GM10266 (cell line): ENCODE measurements around the gene RBMS3.

Source experiments
- DNase-seq: peaks from one replicate; pipeline ENCODE4 v3.0.0; 2012; ENCODE audit errors: extremely low spot score
- TF ChIP-seq, protein P1 (sequence below): IDR thresholded peaks from 2 replicates; pipeline ENCODE4 v1.5.1; 2012; ENCODE audit warnings: mild to moderate bottlenecking, low read depth; ENCODE audit not compliant: control insufficient read depth, insufficient read depth; ENCODE audit errors: missing control alignments

The RBMS3 gene

DNA sequence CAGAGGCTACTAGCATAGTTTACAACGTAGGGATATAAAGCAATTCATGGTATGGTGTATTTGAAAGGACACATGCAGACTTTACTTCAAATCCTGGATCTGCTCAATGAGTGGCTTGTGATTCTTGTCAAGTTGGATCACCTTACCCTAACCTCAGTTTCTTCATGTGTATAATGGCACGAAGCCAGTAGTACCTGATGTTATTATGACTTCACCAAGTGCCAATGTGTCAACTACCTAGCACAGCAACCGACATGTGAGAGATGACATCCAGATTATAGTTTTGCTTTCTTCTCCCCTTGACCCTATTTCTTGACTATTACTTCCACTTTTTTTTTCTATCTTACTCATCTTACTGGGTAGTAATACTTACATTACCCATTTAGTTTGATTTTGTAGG, 304.5 kb downstream of the RBMS3 start:
- TF ChIP-seq, protein P1, sequence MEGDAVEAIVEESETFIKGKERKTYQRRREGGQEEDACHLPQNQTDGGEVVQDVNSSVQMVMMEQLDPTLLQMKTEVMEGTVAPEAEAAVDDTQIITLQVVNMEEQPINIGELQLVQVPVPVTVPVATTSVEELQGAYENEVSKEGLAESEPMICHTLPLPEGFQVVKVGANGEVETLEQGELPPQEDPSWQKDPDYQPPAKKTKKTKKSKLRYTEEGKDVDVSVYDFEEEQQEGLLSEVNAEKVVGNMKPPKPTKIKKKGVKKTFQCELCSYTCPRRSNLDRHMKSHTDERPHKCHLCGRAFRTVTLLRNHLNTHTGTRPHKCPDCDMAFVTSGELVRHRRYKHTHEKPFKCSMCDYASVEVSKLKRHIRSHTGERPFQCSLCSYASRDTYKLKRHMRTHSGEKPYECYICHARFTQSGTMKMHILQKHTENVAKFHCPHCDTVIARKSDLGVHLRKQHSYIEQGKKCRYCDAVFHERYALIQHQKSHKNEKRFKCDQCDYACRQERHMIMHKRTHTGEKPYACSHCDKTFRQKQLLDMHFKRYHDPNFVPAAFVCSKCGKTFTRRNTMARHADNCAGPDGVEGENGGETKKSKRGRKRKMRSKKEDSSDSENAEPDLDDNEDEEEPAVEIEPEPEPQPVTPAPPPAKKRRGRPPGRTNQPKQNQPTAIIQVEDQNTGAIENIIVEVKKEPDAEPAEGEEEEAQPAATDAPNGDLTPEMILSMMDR: no peak
- no peak for DNase-seq

DNA sequence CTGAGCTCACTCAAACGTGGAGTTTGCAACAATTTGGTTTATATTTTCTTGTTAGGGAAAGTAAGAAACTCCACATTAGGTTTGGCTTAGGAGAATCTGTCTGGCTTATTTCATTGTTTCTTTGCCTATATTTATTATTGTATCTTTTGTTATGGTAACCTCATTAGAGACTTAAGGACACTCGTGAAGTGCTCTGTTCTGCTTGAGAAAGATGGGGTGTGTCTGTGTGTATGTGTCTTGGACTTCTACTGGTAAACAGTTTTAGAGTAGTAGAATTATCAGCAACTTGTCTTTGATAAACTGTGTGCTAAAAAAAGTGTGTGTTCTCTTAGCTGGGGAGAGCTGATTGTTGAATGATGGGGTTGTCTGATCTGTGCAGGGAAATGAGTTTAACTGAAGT, 306.5 kb downstream of the RBMS3 start:
- no peak for DNase-seq
- TF ChIP-seq, protein P1: no peak

DNA sequence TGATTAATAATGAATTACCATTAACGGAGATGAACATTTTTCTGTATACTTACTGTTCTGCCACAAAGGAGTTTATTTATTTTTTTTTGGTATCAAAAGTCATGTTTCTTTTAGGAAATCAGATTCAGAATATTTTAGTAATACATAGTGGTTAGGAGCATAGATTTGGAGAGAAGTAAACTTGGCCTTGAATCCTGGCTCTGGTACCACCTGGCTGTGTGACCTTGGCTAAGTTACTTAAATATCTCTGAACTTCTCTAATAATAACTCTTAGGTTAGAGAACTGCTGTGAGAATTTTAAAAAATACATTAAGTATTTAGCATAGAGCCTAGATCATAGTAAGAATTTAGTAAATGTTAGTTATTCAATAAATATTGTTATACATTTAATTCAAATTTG, 309.1 kb downstream of the RBMS3 start:
- no peak for DNase-seq
- TF ChIP-seq, protein P1: no peak

DNA sequence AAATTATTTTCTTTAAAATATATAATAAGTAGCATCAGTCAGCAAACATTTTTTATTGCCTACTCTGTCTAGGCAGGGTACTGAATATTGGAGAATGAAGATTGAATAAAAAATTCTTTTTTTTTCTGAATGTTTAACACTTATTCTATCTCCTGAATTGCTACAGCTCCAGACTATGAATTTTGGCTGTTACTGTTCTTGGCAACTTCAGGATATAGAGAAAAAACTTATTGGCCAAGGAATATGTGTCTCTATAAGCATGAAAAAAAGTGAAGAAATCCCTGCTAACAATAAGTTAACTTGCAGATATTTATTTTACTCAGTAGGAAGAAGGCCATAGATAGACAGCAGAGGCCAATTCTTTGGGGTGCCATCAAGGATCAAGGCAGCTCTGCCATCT, 309.6 kb downstream of the RBMS3 start:
- no peak for DNase-seq
- TF ChIP-seq, protein P1: no peak

DNA sequence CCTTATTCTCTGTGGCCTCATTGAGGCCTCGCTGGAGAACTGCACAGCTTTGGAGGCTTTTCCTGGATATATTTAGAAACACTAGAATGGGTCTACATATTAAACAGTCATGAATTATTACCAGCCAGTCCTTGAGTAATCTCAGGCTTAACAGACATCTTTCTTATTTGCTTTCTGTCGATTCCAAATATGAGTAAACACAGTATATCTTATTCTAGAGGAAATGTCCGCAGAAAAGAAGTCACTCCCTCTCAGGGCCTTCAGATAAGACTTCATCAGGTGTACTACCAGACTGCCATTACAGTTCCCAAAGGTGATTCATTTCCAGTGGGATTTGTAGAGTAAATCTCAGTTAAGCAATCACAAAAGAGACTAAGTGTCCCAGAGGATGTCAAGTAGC, 310.7 kb downstream of the RBMS3 start:
- no peak for DNase-seq
- TF ChIP-seq, protein P1: no peak

DNA sequence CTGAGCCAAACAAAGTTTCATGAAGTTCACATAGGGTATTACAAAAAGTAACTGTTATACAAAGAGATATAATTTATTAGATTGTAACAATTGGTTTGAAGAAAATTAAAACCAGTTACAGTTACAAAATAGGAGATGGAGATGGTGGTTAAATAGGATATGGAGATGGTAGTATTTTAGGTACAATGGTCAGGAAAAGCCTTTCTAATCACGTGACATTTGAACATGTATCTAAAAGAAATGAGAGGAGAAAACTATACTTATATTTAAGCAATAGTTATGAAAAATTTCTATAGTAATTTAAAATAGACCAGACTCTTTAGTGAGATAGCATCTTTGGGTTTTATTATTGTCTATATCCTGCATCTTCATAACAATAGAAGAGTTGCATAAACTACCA, 312.9 kb downstream of the RBMS3 start:
- TF ChIP-seq, protein P1: no peak
- DNase-seq: no peak

DNA sequence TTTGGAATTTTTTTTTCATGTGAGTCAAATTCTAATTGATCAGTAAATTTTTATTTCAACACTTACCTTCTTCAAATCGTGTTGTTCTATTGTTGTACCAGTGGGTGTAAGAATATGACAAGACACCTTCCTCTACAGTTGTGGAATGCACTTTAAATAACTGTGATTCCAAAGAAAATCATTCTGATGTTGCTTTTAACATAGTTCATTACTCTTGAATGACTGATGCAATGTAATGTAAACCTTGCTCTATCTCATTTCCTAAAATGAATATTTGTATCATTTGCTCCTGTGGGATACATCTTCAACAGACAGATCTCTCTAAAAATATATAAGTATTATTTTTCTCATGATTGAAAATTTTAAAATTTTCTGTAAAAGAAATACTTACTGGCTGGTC, 313.4 kb downstream of the RBMS3 start:
- TF ChIP-seq, protein P1: no peak
- no peak for DNase-seq
